Upper lobe of right lung (tissue), 1 donor: ENCODE measurements around the gene GLOD4. TPM values are rescaled to one million over a fixed set of nuclear protein-coding genes. Genes with fewer than 3 reads are reported as not detected.

ENCODE experiments used
- ATAC-seq: fragments of 200-7000 bp; cut with Tn5 transposase; one replicate; pipeline ENCODE4 v1.9.1; 2020; ENCODE audit warnings: mild to moderate bottlenecking, moderate library complexity
- DNase-seq: peaks from one replicate; pipeline ENCODE4 v3.0.0-alpha.2; 2020
- H3K27ac ChIP-seq: fragments of 200-600 bp; one replicate; pipeline ENCODE4 v1.8.0; 2022
- H3K27me3 ChIP-seq: fragments of 200-600 bp; one replicate; pipeline ENCODE4 v1.8.0; 2022; ENCODE audit warnings: mild to moderate bottlenecking
- H3K36me3 ChIP-seq: fragments of 200-600 bp; one replicate; pipeline ENCODE4 v1.8.0; 2022
- H3K4me1 ChIP-seq: fragments of 200-600 bp; one replicate; pipeline ENCODE4 v1.8.0; 2022
- H3K4me3 ChIP-seq: fragments of 200-600 bp; one replicate; pipeline ENCODE4 v1.8.0; 2022; ENCODE audit warnings: mild to moderate bottlenecking
- H3K9me3 ChIP-seq: fragments of 200-600 bp; one replicate; pipeline ENCODE4 v1.8.0; 2022
- intact Hi-C: fragments of 100-400 bp; cut with DNase I; formaldehyde crosslinking; loops from one replicate; pipeline ENCODE4 v1.11.0; 2022
- total RNA-seq: library from RNA; stranded (reverse); fragmentation: NEBNext Ultra II Directional; extraction: Animal tissue kit (Norgen Biotek cat#: 25700); gene quantifications from one replicate; pipeline ENCODE4 v1.2.1, GENCODE V29; 2021
- TF ChIP-seq, protein P1 (sequence below): fragments of 200-600 bp; IDR thresholded peaks from one replicate; pipeline ENCODE4 v1.8.0; 2022; ENCODE audit warnings: antibody characterized with exemption
- donor health status: DM: no; HTN: yes; CAD: no; lungs with severe emphysema.

The GLOD4 gene
- total RNA-seq, 1 donor from 2014 or later = 55.5 TPM

DNA sequence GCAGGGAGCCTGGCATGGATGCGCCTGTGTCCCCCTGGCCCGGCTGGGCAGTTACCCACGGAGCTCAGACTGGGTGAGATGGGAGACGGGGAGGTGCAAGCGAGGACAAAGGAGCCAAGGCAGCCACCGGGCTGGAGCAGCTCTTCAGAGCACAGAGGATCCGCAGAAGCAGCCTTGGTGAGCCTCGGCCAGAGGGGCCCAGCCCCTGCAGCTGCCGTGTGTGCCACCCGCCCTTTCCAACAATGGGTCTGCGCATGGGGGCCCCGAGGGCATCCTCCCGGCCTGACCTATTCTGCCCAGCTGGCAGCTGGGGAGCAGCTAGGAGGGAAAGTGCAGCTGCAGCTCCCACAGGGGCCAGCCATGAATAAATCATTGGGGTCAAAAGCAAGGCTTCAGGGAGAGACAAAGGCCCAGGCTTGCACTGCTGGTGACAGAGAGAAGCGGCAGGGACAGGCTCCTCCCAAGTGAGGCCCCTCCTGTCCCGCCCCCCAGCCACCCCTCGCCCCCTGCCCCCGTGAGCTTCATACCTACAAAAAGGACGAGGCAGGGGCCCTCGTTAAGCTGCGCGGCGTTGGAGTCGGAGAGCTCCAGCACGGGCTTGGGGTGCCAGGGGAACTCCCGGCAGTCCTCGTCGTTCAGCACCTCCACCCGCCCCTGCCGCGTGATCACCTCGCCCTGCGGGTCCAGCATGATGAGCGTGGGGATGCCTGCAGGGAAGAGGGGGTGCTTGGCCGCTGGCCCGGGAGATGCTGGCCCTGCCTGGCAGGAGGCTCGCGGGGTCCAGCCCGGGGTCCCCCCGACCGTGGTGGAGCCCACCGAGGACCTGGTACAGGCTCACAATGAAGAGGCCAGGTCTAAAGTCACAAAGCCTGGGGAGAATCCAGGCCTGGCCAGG is 22.7 kb upstream of the GLOD4 start:
- Histone ChIP-seq H3K36me3 (no peaks in the 10 kb centered on the region), H3K4me1 (no peaks in the 10 kb centered on the region), H3K4me3 (no peak overlapping the region), H3K27ac (no peak overlapping the region), H3K9me3 (no peaks in the 10 kb centered on the region), H3K27me3 (no peaks in the 10 kb centered on the region)
- DNase-seq (no peak), ATAC-seq (no peak)
- intact Hi-C loops = loop anchor here (5.0 kb wide), 1 partner anchor 173 kb away; the partner anchor contains the start of gene NXN
- TF ChIP-seq, protein P1, sequence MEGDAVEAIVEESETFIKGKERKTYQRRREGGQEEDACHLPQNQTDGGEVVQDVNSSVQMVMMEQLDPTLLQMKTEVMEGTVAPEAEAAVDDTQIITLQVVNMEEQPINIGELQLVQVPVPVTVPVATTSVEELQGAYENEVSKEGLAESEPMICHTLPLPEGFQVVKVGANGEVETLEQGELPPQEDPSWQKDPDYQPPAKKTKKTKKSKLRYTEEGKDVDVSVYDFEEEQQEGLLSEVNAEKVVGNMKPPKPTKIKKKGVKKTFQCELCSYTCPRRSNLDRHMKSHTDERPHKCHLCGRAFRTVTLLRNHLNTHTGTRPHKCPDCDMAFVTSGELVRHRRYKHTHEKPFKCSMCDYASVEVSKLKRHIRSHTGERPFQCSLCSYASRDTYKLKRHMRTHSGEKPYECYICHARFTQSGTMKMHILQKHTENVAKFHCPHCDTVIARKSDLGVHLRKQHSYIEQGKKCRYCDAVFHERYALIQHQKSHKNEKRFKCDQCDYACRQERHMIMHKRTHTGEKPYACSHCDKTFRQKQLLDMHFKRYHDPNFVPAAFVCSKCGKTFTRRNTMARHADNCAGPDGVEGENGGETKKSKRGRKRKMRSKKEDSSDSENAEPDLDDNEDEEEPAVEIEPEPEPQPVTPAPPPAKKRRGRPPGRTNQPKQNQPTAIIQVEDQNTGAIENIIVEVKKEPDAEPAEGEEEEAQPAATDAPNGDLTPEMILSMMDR = no peak

DNA sequence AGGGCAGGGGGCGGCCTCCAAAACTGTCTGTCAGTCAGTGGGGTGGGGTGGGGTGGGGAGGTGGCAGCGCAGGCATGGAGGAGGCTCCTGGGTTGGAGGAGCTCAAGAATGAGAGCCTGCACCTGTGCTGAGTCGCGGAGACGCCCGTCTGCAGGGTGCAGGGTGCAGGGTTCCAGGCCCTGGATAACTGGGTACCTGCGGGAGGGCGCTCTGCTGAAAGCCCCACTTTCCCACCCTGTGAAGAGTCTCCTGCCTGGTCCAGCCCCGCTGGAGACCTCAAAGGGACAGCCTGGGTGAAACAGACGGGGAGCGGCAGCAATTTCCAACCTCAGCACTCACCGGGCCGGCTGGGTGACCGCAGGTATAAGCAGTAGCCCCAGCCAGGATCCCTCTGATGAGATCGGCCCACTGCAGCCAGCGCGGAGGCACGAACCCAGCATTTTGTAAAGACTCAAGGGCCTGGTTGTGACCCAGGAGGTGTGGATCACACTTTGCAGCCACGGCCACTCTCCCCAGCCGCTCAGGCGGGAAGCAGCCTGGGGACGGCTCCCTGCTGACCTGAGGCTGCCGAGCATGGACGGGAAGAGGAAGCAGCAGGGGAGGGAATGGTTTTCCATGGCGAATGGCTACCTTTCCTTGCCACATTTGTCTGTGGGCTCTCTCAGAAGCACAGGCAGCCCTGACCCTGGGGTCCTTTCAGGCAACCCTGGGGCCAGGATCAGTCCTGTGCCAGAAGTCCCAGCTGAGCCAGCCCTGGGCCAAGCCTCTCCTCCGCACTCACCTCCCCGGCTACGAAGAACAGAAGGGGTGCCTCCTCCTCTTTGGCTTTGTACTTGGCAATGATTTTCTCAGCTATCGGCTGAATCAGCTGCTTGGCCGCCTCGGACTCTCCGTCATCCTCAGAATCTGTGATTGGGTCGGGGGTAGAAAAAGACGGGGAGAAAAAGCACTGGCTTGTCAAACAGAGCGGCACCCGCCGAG is 21.1 kb upstream of the GLOD4 start:
- ATAC-seq = no peak
- H3K4me3 ChIP-seq = no peak overlapping the region
- DNase-seq = no peak
- no peaks in the 10 kb centered on the region for H3K27me3 ChIP-seq
- no peak overlapping the region for H3K27ac ChIP-seq
- H3K9me3 ChIP-seq = no peaks in the 10 kb centered on the region
- no peaks in the 10 kb centered on the region for H3K4me1 ChIP-seq
- TF ChIP-seq, protein P1 = no peak
- intact Hi-C loops = loop anchor here (5.0 kb wide), 1 partner anchor 174 kb away; the partner anchor contains the start of gene NXN
- no peaks in the 10 kb centered on the region for H3K36me3 ChIP-seq

DNA sequence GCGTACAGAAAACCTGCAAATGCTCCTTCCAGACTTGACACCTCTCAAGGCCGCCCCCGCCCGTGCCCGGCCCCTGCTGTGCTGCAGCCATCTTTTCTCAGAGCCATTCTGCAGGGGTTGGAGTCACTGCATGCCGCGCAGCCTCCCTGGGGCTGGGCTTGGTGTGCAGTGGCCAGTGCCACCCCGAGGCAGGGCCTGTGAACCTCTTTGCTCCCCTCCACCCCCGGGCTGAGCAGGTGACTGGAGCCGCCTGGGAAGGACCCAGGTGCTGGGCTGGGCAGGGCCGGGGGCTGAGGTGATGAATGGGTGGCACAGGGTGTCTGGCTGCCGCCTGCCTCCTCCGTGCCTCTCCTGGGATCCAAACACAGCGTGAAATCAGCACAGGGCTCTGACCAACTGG is 20.4 kb upstream of the GLOD4 start:
- DNase-seq = no peak
- intact Hi-C loops = loop anchor here (5.0 kb wide), 1 partner anchor 175 kb away; the partner anchor contains the start of gene NXN

DNA sequence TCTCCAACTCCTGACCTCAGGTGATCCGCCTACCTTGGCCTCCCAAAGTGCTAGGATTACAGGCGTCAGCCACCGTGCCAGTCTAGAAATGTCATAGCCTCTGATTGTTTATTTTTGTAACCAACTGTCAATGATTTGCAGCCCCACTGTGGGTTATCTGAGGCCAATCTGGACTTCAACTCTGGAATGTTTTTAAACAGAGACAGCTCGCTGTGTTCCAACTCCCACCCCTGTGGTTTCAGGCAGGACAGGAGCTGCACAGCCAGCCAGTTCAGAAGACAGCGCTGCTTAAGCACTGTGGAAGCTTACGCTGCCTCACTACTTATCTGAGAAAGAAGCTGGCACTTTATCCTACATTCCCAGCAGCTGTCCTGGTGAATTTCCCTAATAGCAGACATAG is 19.6 kb upstream of the GLOD4 start:
- no peak for ATAC-seq
- Histone ChIP-seq H3K36me3 (no peaks in the 10 kb centered on the region), H3K4me3 (no peak overlapping the region), H3K9me3 (no peaks in the 10 kb centered on the region), H3K27me3 (no peaks in the 10 kb centered on the region), H3K27ac (no peak overlapping the region), H3K4me1 (no peaks in the 10 kb centered on the region)
- no peak for DNase-seq
- intact Hi-C loops = loop anchor here (5.0 kb wide), 1 partner anchor 176 kb away; the partner anchor contains the start of gene NXN
- TF ChIP-seq, protein P1 = no peak

More for the DNA sequence above, 20.4 kb upstream of the GLOD4 start:
- no peaks in the 10 kb centered on the region for H3K4me1 ChIP-seq
- H3K4me3 ChIP-seq = no peak overlapping the region
- TF ChIP-seq, protein P1 = no peak
- H3K9me3 ChIP-seq = no peaks in the 10 kb centered on the region
- H3K27ac ChIP-seq = no peak overlapping the region
- ATAC-seq = no peak
- H3K27me3 ChIP-seq = no peaks in the 10 kb centered on the region
- no peaks in the 10 kb centered on the region for H3K36me3 ChIP-seq

DNA sequence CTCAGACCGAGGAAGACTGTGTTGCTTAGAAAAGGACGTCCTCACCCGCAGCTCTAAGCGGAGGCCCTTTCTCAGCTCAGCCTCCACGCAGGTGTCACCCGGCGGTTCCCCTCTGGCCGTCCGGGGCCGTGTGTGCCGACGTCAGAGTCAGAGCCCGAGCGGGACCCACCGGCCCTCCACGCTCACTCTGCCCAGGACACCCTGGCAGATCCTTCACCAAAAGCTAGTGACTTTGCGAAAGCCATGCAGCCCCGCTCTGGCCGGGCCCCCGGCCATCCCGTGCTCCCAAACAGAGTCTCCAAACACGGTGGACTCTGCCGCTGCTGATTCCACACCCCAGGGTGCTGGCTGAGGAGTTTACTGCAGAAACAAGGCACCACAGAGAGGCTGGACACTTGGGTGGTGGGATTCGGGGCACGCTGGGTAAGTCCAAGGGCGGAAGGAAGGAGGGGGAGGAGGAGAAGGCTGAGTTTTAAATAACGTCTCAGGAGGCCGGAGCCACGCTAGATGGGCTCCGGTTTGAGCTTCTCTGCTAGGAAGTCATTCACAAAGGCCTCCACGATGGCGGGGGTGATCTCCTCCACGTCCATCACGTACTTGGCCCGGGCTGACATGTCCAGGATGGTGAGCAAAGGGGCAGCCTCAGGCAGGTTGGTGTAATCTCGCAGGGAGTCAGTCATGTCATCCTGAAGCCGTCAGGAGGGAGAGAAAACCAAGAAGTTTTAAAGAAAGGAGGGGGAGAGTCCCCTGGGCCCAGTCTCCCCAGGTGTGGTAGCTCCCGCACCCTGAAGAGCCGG is 18.6 kb upstream of the GLOD4 start:
- TF ChIP-seq, protein P1 = no peak
- Histone ChIP-seq H3K27ac (no peak overlapping the region), H3K27me3 (no peaks in the 10 kb centered on the region), H3K36me3 (no peaks in the 10 kb centered on the region), H3K9me3 (no peaks in the 10 kb centered on the region), H3K4me1 (peaks cover 2% of the 10 kb centered on the region), H3K4me3 (no peak overlapping the region)
- intact Hi-C loops = loop anchor here (5.0 kb wide), 1 partner anchor 177 kb away; the partner anchor contains the start of gene NXN
- DNase-seq (no peak), ATAC-seq (no peak)
